Trophoblast cell (in vitro differentiated cells and primary cell): Measurements from ENCODE around the gene KRT33B.

Experiments
- DNase-seq, 2 donors: peaks; one replicate each; pipeline ENCODE4 v3.0.0-alpha.2; 2016
- H2AFZ ChIP-seq: 2 replicates; pipeline ENCODE4 v1.6.1; 2013; ENCODE audit warnings: low read length, moderate library complexity, mild to moderate bottlenecking; ENCODE audit not compliant: insufficient read depth, poor library complexity
- H2AK5ac ChIP-seq: 2 replicates; pipeline ENCODE4 v1.6.1; 2013; ENCODE audit warnings: mild to moderate bottlenecking, low read length
- H2BK120ac ChIP-seq: 2 replicates; pipeline ENCODE4 v1.6.1; 2013; ENCODE audit warnings: low read length, mild to moderate bottlenecking, moderate library complexity; ENCODE audit not compliant: insufficient read depth, poor library complexity
- H2BK12ac ChIP-seq: 2 replicates; pipeline ENCODE4 v1.6.1; 2013; ENCODE audit warnings: mild to moderate bottlenecking, low read length, moderate library complexity
- H2BK5ac ChIP-seq: 2 replicates; pipeline ENCODE4 v1.6.1; 2013; ENCODE audit warnings: low read length, low read depth, moderate library complexity, mild to moderate bottlenecking; ENCODE audit not compliant: poor library complexity
- H3K14ac ChIP-seq: 2 replicates; pipeline ENCODE4 v1.6.1; 2013; ENCODE audit warnings: mild to moderate bottlenecking, low read length
- H3K18ac ChIP-seq: 2 replicates; pipeline ENCODE4 v1.6.1; 2013; ENCODE audit warnings: mild to moderate bottlenecking, low read length
- H3K23ac ChIP-seq: 2 replicates; pipeline ENCODE4 v1.6.1; 2013; ENCODE audit warnings: low read length
- H3K27ac ChIP-seq: 2 replicates; pipeline ENCODE4 v1.5.1; 2013; ENCODE audit warnings: low read depth, mild to moderate bottlenecking, inconsistent platforms, low read length, moderate library complexity
- H3K27me3 ChIP-seq: 2 replicates; pipeline ENCODE4 v1.6.1; 2013; ENCODE audit warnings: inconsistent platforms, mild to moderate bottlenecking, low read length, moderate library complexity; ENCODE audit not compliant: insufficient read depth
- H3K36me3 ChIP-seq, 2 experiments: 1 replicate in 1 of 2; 2 replicates in 1 of 2; pipeline ENCODE4 v1.6.1; 2013; ENCODE audit warnings: low read length in 2 of 2, mild to moderate bottlenecking in 2 of 2, moderate library complexity in 1 of 2; ENCODE audit not compliant: insufficient read depth in 2 of 2, control insufficient read depth in 1 of 2
- H3K4ac ChIP-seq: 2 replicates; pipeline ENCODE4 v1.6.1; 2013; ENCODE audit warnings: low read depth, mild to moderate bottlenecking, low read length, moderate library complexity
- H3K4me1 ChIP-seq, 2 experiments: 1 replicate in 1 of 2; 2 replicates in 1 of 2; pipeline ENCODE4 v1.6.1; 2013; ENCODE audit warnings: low read length in 2 of 2, mild to moderate bottlenecking in 2 of 2, moderate library complexity in 1 of 2; ENCODE audit not compliant: insufficient read depth in 2 of 2, control insufficient read depth in 1 of 2
- H3K4me2 ChIP-seq: 2 replicates; pipeline ENCODE4 v1.6.1; 2013; ENCODE audit warnings: inconsistent platforms, mild to moderate bottlenecking, low read length, moderate library complexity
- H3K4me3 ChIP-seq: 2 replicates; pipeline ENCODE4 v1.5.1; 2013; ENCODE audit warnings: mild to moderate bottlenecking, low read depth, low read length, inconsistent platforms
- H3K79me1 ChIP-seq: one replicate; pipeline ENCODE4 v1.6.1; 2013; ENCODE audit warnings: low read length
- H3K79me2 ChIP-seq: 2 replicates; pipeline ENCODE4 v1.6.1; 2013; ENCODE audit warnings: low read length, mild to moderate bottlenecking; ENCODE audit not compliant: control insufficient read depth, insufficient read depth, poor library complexity
- H3K9ac ChIP-seq: 2 replicates; pipeline ENCODE4 v1.6.1; 2013; ENCODE audit warnings: mild to moderate bottlenecking, low read length
- H3K9me3 ChIP-seq: 2 replicates; pipeline ENCODE4 v1.6.1; 2013; ENCODE audit warnings: low read depth, mild to moderate bottlenecking, control low read depth, inconsistent platforms, low read length; ENCODE audit not compliant: insufficient read depth
- H4K12ac ChIP-seq: 2 replicates; pipeline ENCODE4 v1.6.1; 2013; ENCODE audit warnings: low read depth, mild to moderate bottlenecking, low read length, moderate library complexity
- H4K8ac ChIP-seq: 2 replicates; pipeline ENCODE4 v1.6.1; 2013; ENCODE audit warnings: low read depth, mild to moderate bottlenecking, low read length, moderate library complexity
- H4K91ac ChIP-seq: one replicate; pipeline ENCODE4 v1.6.1; 2013; ENCODE audit warnings: low read depth, mild to moderate bottlenecking, low read length, moderate library complexity
- WGBS: extraction: QIAGEN DNeasy Blood & Tissue Kit; methylation state at CpG from one replicate; pipeline ENCODE4 v1.1.7; 2013; ENCODE audit warnings: missing lambda C conversion rate; ENCODE audit not compliant: insufficient read length, insufficient coverage; ENCODE audit errors: extremely low coverage; 5-methylcytosine and 5-hydroxymethylcytosine counted together

The KRT33B gene

GRCh38 chr17:41413353-41413957, 43.8 kb upstream of the KRT33B start:
- no peak overlapping the region for H4K91ac ChIP-seq
- no peak overlapping the region for H2BK120ac ChIP-seq
- H3K9ac ChIP-seq = no peak overlapping the region
- peaks cover 0 to 14% of the 10 kb centered on the region in 2 experiments for H3K4me1 ChIP-seq
- no peak overlapping the region for H3K4me3 ChIP-seq
- no peak overlapping the region for H2BK12ac ChIP-seq
- H2BK5ac ChIP-seq = no peak overlapping the region
- no peak overlapping the region for H3K4me2 ChIP-seq
- H3K27ac ChIP-seq = no peak overlapping the region
- WGBS = no CpG with 5 or more reads among the region's 5 CpGs
- peak in 1 of 2 donors; percentile 57 for DNase-seq
- H3K79me1 ChIP-seq = no peaks in the 10 kb centered on the region
- peaks cover 5% of the 10 kb centered on the region for H3K9me3 ChIP-seq
- H3K79me2 ChIP-seq = no peaks in the 10 kb centered on the region
- H3K14ac ChIP-seq = no peak overlapping the region
- H2AFZ ChIP-seq = no peak overlapping the region
- no peak overlapping the region for H3K4ac ChIP-seq
- H4K8ac ChIP-seq = no peak overlapping the region
- H3K18ac ChIP-seq = no peak overlapping the region
- no peaks in the 10 kb centered on the region for H3K36me3 ChIP-seq
- H4K12ac ChIP-seq = no peak overlapping the region
- no peaks in the 10 kb centered on the region for H3K27me3 ChIP-seq
- H2AK5ac ChIP-seq = no peak overlapping the region
- H3K23ac ChIP-seq = no peak overlapping the region

- peak overlapping the region; percentile 10 for H3K23ac ChIP-seq
- H2AK5ac ChIP-seq = no peak overlapping the region
- H3K18ac ChIP-seq = no peak overlapping the region
- H3K9me3 ChIP-seq = peaks cover 5% of the 10 kb centered on the region
- H2BK5ac ChIP-seq = no peak overlapping the region
- no peak overlapping the region for H3K27ac ChIP-seq
- no peak overlapping the region for H2BK120ac ChIP-seq
- no peak overlapping the region for H3K4me2 ChIP-seq
- peaks cover 0 to 5% of the 10 kb centered on the region in 2 experiments for H3K4me1 ChIP-seq
- no peak overlapping the region for H2BK12ac ChIP-seq
- H3K27me3 ChIP-seq = no peaks in the 10 kb centered on the region
- H4K12ac ChIP-seq = no peak overlapping the region
- H3K36me3 ChIP-seq = no peaks in the 10 kb centered on the region
- no peak overlapping the region for H3K4ac ChIP-seq
- DNase-seq = no peak
- WGBS = no CpG with 5 or more reads among the region's 20 CpGs
- no peaks in the 10 kb centered on the region for H3K79me1 ChIP-seq
- no peak overlapping the region for H2AFZ ChIP-seq
- H3K79me2 ChIP-seq = no peaks in the 10 kb centered on the region
- H3K14ac ChIP-seq = no peak overlapping the region
- no peak overlapping the region for H3K9ac ChIP-seq
- H4K91ac ChIP-seq = no peak overlapping the region
- H4K8ac ChIP-seq = no peak overlapping the region
- H3K4me3 ChIP-seq = no peak overlapping the region
Observed at GRCh38 chr17:41411072-41411840, 41.6 kb upstream of the KRT33B start.

GRCh38 chr17:41407226-41407625, 37.6 kb upstream of the KRT33B start:
- H4K12ac ChIP-seq = no peak overlapping the region
- H3K79me1 ChIP-seq = no peaks in the 10 kb centered on the region
- no CpG with 5 or more reads among the region's 10 CpGs for WGBS
- no peak overlapping the region for H4K91ac ChIP-seq
- no peak overlapping the region for H3K14ac ChIP-seq
- H2BK5ac ChIP-seq = no peak overlapping the region
- DNase-seq = peak; percentile 82 to 90
- no peak overlapping the region for H3K9ac ChIP-seq
- H4K8ac ChIP-seq = no peak overlapping the region
- H3K4me2 ChIP-seq = no peak overlapping the region
- H2AK5ac ChIP-seq = no peak overlapping the region
- H2BK120ac ChIP-seq = no peak overlapping the region
- H3K79me2 ChIP-seq = no peaks in the 10 kb centered on the region
- no peak overlapping the region for H3K4me3 ChIP-seq
- H3K23ac ChIP-seq = no peak overlapping the region
- H3K4me1 ChIP-seq = peaks cover 0 to 4% of the 10 kb centered on the region in 2 experiments
- no peaks in the 10 kb centered on the region for H3K27me3 ChIP-seq
- H3K36me3 ChIP-seq = no peaks in the 10 kb centered on the region
- H3K4ac ChIP-seq = no peak overlapping the region
- H2BK12ac ChIP-seq = no peak overlapping the region
- H3K18ac ChIP-seq = no peak overlapping the region
- no peak overlapping the region for H2AFZ ChIP-seq
- no peak overlapping the region for H3K27ac ChIP-seq
- H3K9me3 ChIP-seq = peaks cover 3% of the 10 kb centered on the region

GRCh38 chr17:41406205-41406604, 36.6 kb upstream of the KRT33B start:
- no peak overlapping the region for H4K91ac ChIP-seq
- H3K9ac ChIP-seq = no peak overlapping the region
- no peak overlapping the region for H2BK5ac ChIP-seq
- H3K79me1 ChIP-seq = no peaks in the 10 kb centered on the region
- H2AFZ ChIP-seq = no peak overlapping the region
- no peak overlapping the region for H3K23ac ChIP-seq
- H3K79me2 ChIP-seq = no peaks in the 10 kb centered on the region
- no peaks in the 10 kb centered on the region for H3K27me3 ChIP-seq
- peak in 1 of 2 donors; percentile 28 for DNase-seq
- H4K12ac ChIP-seq = no peak overlapping the region
- no peaks in the 10 kb centered on the region for H3K36me3 ChIP-seq
- peaks cover 1% of the 10 kb centered on the region for H3K9me3 ChIP-seq
- no peak overlapping the region for H2BK120ac ChIP-seq
- no peak overlapping the region for H4K8ac ChIP-seq
- no peak overlapping the region for H3K14ac ChIP-seq
- H3K27ac ChIP-seq = no peak overlapping the region
- no peak overlapping the region for H2AK5ac ChIP-seq
- H3K4me3 ChIP-seq = no peak overlapping the region
- H3K18ac ChIP-seq = no peak overlapping the region
- H3K4me1 ChIP-seq = peaks cover 0 to 4% of the 10 kb centered on the region in 2 experiments
- no peak overlapping the region for H2BK12ac ChIP-seq
- WGBS = no CpG with 5 or more reads among the region's 5 CpGs
- H3K4me2 ChIP-seq = no peak overlapping the region
- H3K4ac ChIP-seq = no peak overlapping the region
